ENCODE data around the gene RPL21. TPM values are rescaled to one million over a fixed set of nuclear protein-coding genes. Genes with fewer than 3 reads are reported as not detected.
"Not testable (repeated sequence)": the region's sequence is repeated elsewhere in the genome, so short reads cannot be mapped to it uniquely, and the experiment has no call there.

The RPL21 gene
- total RNA-seq, 1 experiment from 2014 or later, result 1,125 TPM

DNA sequence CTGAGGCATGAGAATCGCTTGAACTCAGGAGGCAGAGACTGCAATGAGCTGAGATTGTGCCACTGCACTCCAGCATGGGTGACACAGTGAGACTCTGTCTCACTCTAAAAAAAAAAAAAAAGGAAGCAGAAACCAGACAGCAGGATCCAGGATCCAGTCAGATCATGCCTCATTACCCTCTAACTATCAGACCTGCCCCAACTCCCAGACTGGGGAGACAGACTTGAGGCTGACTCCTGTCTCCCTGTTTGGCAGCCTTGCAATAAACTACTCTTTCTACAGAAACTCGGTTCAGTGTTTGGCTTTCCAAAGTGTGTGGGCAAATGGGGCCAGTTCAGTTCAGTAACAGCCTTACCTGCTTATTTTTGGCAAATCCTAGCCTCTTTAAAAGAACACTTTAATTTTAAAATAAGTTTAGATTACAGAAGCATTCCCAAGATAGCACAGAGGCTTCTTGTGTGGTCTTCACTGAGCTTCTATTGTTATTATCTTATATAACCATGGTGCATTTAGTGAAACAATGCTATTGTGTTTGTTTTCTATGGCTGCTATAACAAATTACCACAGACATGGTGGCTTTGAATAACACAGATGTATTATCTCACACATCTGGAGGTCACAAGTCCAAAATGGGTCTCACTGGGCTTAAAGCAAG is 37.8 kb downstream of the RPL21 start:
- no peak for DNase-seq (ENCODE audit: low spot score)

DNA sequence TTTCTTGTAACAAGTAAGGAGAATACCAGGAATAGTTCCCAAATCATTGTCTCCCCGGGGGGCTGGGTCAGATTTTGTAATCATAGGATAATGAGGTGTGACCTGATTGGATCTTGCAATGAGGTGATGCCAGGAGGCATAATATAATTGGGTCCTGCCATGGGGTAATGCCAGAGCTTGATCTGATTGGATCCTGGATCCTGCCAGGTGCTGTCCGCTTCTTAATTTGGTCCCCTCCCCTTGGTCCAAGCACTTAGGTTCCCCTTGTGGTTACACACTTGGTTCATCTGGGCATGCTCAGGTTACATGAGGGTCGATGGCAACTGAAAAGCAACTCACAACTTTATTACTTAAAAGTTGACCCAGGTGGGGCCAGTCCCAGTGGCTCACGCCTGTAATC is 39.4 kb downstream of the RPL21 start:
- no peak for DNase-seq (ENCODE audit: low spot score)

DNA sequence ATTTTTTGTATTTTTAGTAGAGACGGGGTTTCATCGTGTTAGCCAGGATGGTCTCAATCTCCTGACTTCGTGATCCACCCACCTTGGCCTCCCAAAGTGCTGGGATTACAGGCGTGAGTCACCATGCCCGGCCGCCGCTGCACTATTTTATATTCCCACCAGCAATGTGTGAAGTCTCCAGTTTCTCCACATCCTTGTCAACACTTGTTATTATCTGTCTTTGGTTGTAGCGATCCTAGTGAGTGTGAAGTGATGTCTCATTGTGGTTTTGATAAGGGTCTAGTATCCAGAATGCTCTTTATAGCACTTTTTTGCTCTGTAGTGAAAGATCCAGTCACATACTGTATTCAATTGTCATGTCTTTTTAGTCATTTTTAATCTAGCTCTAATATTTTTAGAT is 40.6 kb downstream of the RPL21 start:
- DNase-seq (ENCODE audit: low spot score), result not testable (repeated sequence)

DNA sequence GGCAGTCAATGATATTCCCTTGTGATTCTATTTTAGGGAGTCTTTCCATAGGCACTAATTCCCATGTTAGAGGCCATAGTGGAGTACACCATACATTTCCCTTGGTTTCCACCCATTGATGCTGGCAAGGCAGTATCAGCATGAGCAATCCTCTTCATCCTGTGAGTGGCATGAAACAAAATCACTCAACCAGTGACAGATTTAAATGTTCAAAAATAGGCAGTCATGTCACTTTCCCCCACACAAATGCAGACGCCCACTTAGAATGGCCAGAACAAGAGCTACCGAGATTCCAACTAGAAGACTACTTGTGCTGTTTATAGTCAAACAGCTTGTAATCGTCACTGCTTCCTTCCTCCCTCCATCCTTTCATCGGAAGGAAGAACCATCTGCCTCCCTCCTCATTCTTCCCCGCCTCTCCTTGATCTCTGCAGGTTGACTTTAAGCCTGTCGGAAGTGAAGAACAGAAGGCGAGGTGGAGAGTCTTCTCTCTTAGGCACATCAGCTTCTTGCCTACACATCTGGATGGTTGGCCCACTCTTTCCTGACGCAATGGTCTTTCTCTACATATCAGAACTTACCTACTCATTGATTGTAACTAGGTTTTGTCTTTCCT is 41.8 kb downstream of the RPL21 start:
- DNase-seq (ENCODE audit: low spot score), result no peak

DNA sequence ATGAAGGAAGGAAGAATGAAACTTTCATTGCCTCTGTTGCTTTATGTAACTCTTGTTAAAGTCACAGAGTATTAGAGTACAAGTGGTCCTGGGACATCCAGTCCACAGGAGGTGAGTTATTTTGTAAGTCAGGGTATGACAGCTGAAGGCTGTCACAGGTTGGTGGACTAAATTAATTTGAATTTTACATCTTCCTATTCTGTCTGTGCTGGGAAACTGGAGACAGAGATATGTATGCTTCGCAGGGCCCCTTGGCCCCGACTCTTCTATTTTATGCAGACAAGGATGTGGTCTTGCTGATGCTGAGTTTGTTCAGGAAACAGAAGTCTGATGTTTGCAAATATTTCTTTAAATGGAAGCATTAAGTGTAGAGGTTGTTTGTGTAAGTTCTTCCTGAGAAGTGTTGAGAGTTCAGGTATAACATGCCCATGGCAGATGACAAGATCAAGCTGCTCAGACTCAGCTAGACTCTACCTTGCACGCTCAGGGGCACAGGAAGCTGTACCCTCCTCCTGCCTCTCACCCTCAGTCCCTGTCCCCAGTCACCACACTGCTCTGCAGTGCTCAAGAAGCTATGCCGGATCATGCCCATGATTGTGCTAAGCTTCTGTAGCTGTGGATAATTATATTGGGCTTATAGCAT is 42.6 kb downstream of the RPL21 start:
- DNase-seq (ENCODE audit: low spot score), result no peak

DNA sequence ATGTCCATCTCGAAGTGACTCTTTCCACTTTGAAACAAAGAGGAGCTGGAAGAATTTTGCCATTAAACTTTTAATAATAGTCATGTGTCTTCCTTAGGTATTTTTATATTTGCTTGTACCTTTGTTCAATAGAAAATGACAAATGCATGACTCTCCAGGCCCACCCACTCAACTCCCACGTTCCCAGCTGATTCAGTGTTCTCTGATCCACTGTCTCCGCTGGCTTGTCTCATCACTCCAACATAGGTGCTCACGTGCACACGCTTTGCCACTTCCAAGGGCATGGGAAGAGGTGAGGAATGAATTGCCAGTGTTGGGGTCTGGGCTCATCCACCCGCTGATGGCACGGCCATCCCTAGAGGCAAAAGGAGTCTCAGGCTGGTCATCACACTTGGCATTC is 43.7 kb downstream of the RPL21 start:
- DNase-seq (ENCODE audit: low spot score), result no peak

DNA sequence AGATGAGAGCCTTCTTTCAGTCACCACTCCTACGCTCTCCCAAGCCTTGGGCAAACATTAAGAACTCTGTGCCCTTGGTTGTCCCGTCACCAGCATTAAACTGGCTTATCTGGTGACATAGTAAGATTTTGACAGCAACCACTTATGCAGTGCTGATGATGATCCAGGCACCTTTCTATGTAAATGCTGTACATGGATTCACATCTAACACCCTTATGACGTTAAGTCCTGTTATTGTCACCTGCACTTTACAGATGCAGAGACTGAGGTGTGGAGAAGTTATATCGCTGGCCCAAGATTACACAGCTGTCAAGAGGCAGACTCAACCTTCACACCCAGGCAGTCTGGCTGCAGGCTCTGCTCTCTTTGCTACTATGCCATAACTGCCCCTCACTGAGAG is 44.3 kb downstream of the RPL21 start:
- no peak for DNase-seq (ENCODE audit: low spot score)

DNA sequence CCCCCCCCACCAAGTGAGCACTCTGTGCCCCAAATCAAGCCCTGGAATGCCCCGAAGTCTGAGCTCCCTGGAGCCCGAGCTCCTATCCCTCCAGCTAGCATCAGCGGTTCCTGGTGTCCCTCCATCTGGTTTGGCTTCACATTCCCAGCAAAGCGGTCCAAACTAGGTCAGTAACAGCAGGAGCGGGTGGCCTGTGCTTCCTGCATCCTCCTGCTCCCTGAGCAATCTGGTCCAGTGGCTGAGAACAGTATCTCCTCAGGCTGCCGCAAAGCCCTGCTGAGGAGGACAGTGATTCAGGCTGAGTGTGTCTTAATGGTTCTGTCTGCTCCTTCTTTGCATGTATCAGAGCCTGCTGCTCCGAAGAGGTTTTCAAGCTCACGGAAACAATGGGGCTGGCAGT is 45.1 kb downstream of the RPL21 start:
- DNase-seq (ENCODE audit: low spot score), result no peak

DNA sequence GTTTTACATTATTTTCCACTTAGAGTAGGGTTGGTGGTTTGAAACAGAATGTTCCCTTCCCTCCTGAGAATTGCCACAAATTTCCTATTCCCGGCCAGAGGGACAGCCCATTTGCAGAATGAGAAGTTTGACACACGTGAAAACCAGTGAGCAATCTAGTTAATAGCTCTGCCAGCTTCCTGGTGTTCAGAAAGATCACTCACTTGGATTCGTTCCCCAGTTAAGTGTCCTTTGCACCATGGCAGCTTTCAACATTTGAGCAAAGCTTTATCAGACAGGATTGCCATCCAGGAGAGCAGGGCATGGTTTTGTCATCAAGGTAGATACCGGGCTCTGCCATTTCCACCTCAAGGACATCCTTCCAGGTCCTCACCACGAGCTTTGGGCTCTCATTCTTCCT is 47.5 kb downstream of the RPL21 start:
- DNase-seq (ENCODE audit: low spot score), result no peak

DNA sequence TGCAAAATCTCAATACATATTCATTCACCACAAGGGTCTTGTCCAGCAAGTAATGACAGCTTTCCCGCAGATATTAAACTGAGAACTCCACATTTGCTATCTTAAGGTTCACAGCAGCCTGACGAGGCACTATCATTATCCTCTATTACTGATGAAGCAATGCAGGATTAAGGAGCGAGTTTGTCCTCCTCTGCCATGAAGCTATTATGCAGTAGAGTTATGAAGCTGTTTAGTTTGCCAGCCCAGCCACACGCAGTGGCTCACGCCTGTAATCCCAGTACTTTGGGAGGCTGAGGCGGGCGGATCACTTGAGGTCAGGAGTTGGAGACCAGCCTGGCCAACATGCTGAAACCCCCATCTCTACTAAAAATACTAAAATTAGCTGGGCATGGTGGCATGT is 49.0 kb downstream of the RPL21 start:
- not testable (repeated sequence) for DNase-seq (ENCODE audit: low spot score)

DNA sequence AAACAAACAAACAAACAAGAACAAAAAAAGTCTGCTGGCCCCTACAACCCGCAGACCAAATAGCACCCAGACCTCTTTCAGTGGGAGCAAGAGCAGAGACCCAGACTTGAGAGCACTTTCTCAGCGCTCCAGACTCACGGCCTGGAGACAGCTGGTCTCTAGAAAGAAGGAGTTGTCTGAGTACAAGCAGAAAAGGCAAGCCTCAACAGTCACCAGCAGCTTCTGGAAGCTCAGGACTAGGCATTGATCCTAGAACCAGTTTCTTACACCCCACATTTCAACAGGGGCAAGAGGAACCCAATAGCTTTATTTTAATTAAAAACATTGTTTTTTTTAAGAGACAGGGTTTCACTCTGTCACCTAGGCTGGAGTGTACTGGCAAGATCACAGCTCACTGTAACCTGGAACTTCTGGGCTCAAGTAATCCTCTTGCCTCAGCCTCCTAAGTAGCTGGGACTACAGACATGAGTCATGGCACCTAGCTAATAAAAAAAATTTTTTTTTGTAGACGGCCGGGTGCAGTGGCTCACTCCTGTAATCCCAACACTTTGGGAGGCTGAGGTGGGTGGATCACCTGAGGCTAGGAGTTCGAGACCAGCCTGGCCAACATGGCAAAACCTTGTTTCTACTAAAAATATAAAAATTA is 49.7 kb downstream of the RPL21 start:
- no peak for DNase-seq (ENCODE audit: low spot score)

DNA sequence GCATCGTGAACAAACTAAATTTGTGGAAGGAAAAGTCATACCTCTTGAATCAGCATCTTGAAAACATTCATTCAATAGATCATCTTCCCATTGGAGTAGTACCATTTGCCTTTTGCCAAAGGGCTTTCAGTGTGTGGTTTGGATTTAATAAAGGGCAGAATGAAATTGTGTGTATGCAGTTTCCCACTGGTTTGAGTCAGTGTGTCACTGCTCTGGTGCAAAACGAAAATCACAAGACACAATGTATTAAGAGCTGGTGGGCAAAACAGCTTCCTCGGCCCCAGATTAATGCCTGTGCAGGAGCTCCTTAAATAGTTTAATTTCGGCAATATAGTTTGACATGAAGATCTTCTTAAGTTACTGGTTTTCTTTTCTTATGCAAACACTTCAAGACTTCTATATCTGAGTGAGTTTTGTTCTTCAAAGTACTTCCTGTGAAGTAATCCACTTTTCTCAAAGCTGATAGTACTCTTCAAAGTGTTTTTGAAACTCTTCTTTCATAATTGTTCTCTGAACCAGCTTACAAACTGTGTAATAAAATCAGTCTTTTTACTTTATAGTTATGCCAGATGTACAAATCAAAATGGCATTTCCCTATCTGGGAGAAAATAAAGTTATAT is 51.4 kb downstream of the RPL21 start:
- DNase-seq (ENCODE audit: low spot score), result no peak

DNA sequence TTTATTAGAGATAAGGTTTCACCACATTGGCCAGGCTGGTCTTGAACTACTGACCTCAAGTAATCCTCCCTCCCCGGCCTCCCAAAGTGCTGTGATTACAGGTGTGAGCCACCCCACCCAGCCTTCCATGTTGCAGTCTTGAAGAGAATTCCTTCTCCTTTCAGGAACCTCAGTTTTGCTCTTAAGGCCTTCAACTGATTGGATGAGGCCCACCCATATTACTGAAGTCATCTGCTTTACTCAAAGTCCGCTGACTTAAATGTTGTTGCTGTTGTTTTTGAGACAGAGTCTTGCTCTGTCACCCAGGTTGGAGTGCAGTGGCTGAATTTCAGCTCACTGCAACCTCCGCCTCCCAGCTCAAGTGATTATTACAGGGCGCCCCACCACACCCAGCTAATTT is 52.7 kb downstream of the RPL21 start:
- DNase-seq (ENCODE audit: low spot score), result no peak

DNA sequence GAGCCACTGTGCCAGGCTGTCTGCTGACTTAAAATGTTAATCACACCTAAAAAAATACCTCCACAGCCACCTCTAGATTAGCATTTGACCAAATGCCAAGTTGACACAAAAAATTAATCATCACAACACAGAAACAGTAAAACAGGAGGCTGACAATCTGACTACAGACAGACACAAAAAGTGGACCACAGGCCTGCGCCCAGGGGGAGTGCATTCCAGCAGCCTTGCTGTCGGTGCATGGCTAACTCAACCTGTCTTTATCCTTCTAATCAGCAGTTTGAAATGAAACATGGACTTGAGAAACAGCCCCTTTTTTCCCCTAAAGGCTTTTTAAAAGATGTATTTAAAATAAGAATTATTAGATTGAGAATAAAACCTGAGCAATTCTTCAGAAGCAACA is 53.3 kb downstream of the RPL21 start:
- DNase-seq (ENCODE audit: low spot score), result no peak

Small RNA genes lying within 50 kb of the gene (small RNA-seq; reads per million reads assigned to genes)
- gene SNORA27 (not detected), gene SNORD102 (not detected)

Other genes starting within 250 kb of the RPL21 start
- gene USP12, start 79.7 kb upstream of the RPL21 start, total RNA-seq (2014; rRNA removed; shearing (Covaris generic)), result 18.7 and 19.4 TPM in 2 replicates
- 23.9 and 30.0 TPM in 2 replicates for gene RASL11A, start 19.3 kb downstream of the RPL21 start, total RNA-seq (2014; rRNA removed; shearing (Covaris generic))
- 405 and 541 TPM in 2 replicates for gene GTF3A, start 173.1 kb downstream of the RPL21 start, total RNA-seq (2014; rRNA removed; shearing (Covaris generic))
- gene MTIF3, start 199.0 kb downstream of the RPL21 start, total RNA-seq (2014; rRNA removed; shearing (Covaris generic)), result 45.1 and 62.7 TPM in 2 replicates